HG02798 (cell line): ENCODE data around the gene TSPEAR.

Experiments used
- ATAC-seq: cut with Tn5 transposase; IDR thresholded peaks from one replicate; pipeline ENCODE4 v1.9.1; 2021; ENCODE audit warnings: mild to moderate bottlenecking; ENCODE audit not compliant: unreplicated experiment, poor library complexity

Gene TSPEAR

GRCh38 chr21:44724196-44724595 is 12.8 kb upstream of the TSPEAR start:
- no peak for ATAC-seq

GRCh38 chr21:44723177-44724131 is 12.1 kb upstream of the TSPEAR start:
- no peak for ATAC-seq

- no peak for ATAC-seq
These were observed 11.4 kb upstream of the TSPEAR start for GRCh38 chr21:44722731-44723130.

GRCh38 chr21:44720170-44720569 is 8.8 kb upstream of the TSPEAR start:
- no peak for ATAC-seq

GRCh38 chr21:44718571-44718970 is 7.2 kb upstream of the TSPEAR start:
- ATAC-seq, result no peak

- no peak for ATAC-seq
These were observed 6.7 kb upstream of the TSPEAR start for GRCh38 chr21:44718093-44718492.

- no peak for ATAC-seq
These were observed 5.6 kb upstream of the TSPEAR start for GRCh38 chr21:44716984-44717383.

GRCh38 chr21:44714905-44715304 is 3.5 kb upstream of the TSPEAR start:
- no peak for ATAC-seq

- no peak for ATAC-seq
These were observed 2.5 kb upstream of the TSPEAR start for GRCh38 chr21:44713846-44714245.

- no peak for ATAC-seq
These were observed 1.8 kb upstream of the TSPEAR start for GRCh38 chr21:44713130-44713529.

GRCh38 chr21:44712203-44713028 is 1.0 kb upstream of the TSPEAR start:
- ATAC-seq, result no peak

GRCh38 chr21:44710756-44711326 is 531 bp downstream of the TSPEAR start:
- ATAC-seq, result no peak

- ATAC-seq, result no peak
These were observed 1.1 kb downstream of the TSPEAR start for GRCh38 chr21:44710294-44710665.

GRCh38 chr21:44709426-44710293 is 1.7 kb downstream of the TSPEAR start:
- no peak for ATAC-seq

- no peak for ATAC-seq
These were observed 2.4 kb downstream of the TSPEAR start for GRCh38 chr21:44708866-44709425.

- no peak for ATAC-seq
These were observed 3.0 kb downstream of the TSPEAR start for GRCh38 chr21:44708213-44708865.

GRCh38 chr21:44706706-44707581 is 4.4 kb downstream of the TSPEAR start:
- no peak for ATAC-seq

- no peak for ATAC-seq
These were observed 5.2 kb downstream of the TSPEAR start for GRCh38 chr21:44706026-44706705.
